Body of pancreas (tissue), 4 donors: ENCODE measurements around the gene LRRTM3.

Source experiments
- CTCF ChIP-seq, 7 experiments: fragments of 450-650 bp in 4 of 7; fragments of 200-600 bp in 3 of 7; sonication (generic) in 3 of 7; IDR thresholded peaks; one replicate each; pipeline ENCODE4 v1.5.1; 2016 to 2019; ENCODE audit warnings: antibody characterized with exemption in 7 of 7
- POLR2A ChIP-seq, 3 donors: fragments of 450-650 bp; IDR thresholded peaks; one replicate each; pipeline ENCODE4 v1.6.1; 2016; ENCODE audit warnings: antibody characterized with exemption in 3 of 3, mild to moderate bottlenecking in 2 of 3

GRCh38 chr10:66928776-66929175, 2.9 kb downstream of the LRRTM3 start:
- TF ChIP-seq CTCF (IDR thresholded peaks at IDR 0.05), result no peak
- TF ChIP-seq POLR2A (IDR thresholded peaks at IDR 0.05), result no peak
